GM12878 (cell line): Measurements from ENCODE around the gene CDC5L. TPM values are rescaled to one million over a fixed set of nuclear protein-coding genes. Genes with fewer than 3 reads are reported as not detected.

ENCODE experiments used
- CEBPB ChIP-seq, 2 experiments: fragments of 150-350 bp in 1 of 2; IDR thresholded peaks; 2 replicates each; pipeline ENCODE4 v1.6.1; 2012 to 2014; ENCODE audit warnings: low read depth in 2 of 2, low read length in 2 of 2, borderline replicate concordance in 1 of 2, inconsistent platforms in 1 of 2
- CUX1 ChIP-seq: IDR thresholded peaks from 2 replicates; pipeline ENCODE4 v1.6.1; 2012; ENCODE audit warnings: improper control_type of control experiment, low read depth, low read length; ENCODE audit not compliant: insufficient replicate concordance
- IRF3 ChIP-seq: fragments of 450-650 bp; IDR thresholded peaks from 2 replicates; pipeline ENCODE4 v1.6.1; 2014; ENCODE audit warnings: mild to moderate bottlenecking
- LARP7 ChIP-seq: fragments of 450-650 bp; IDR thresholded peaks from 2 replicates; pipeline ENCODE4 v1.6.1; 2017; ENCODE audit warnings: mild to moderate bottlenecking
- MLLT1 ChIP-seq: fragments of 450-650 bp; IDR thresholded peaks from 2 replicates; pipeline ENCODE4 v1.6.1; 2016; ENCODE audit warnings: mild to moderate bottlenecking
- NFYB ChIP-seq: IDR thresholded peaks from 2 replicates; pipeline ENCODE4 v1.6.1; 2011; ENCODE audit warnings: low read depth, mild to moderate bottlenecking, low read length, improper control_type of control experiment, moderate library complexity; ENCODE audit not compliant: insufficient read depth
- NR2C1 ChIP-seq: fragments of 450-650 bp; IDR thresholded peaks from 2 replicates; pipeline ENCODE4 v1.6.1; 2017; ENCODE audit warnings: antibody characterized with exemption, mild to moderate bottlenecking, moderate library complexity
- RB1 ChIP-seq: fragments of 450-650 bp; formaldehyde crosslinking; IDR thresholded peaks from 2 replicates; pipeline ENCODE4 v1.6.1; 2017; ENCODE audit warnings: mild to moderate bottlenecking, borderline replicate concordance
- RUNX3 ChIP-seq: IDR thresholded peaks from 2 replicates; pipeline ENCODE4 v1.6.1; 2012; ENCODE audit warnings: low read length, inconsistent platforms
- TARDBP ChIP-seq: IDR thresholded peaks from 2 replicates; pipeline ENCODE4 v1.6.1; 2016; ENCODE audit warnings: borderline replicate concordance
- ZBED1 ChIP-seq: IDR thresholded peaks from 2 replicates; pipeline ENCODE4 v1.6.1; 2016; ENCODE audit warnings: borderline replicate concordance
- ZBTB11 ChIP-seq: fragments of 450-650 bp; formaldehyde crosslinking; IDR thresholded peaks from 2 replicates; pipeline ENCODE4 v1.5.0; 2022; ENCODE audit warnings: mild to moderate bottlenecking, missing genetic modification characterization
- ZNF622 ChIP-seq: fragments of 450-650 bp; IDR thresholded peaks from 2 replicates; pipeline ENCODE4 v1.6.1; 2017; ENCODE audit warnings: mild to moderate bottlenecking, inconsistent platforms
- polyA plus RNA-seq, 11 experiments: library from polyadenylated mRNA; depleted of rRNA in 4 of 11; unstranded in 6 of 11; stranded (reverse) in 5 of 11; fragments of >200 nt; fragmentation: Nextera tagmentation in 4 of 11; fragmentation: Illumina TruSeq in 1 of 11; extraction: Ambion mirVana in 4 of 11; extraction: Trizol in 1 of 11; gene quantifications; 1 replicate in 1 of 11; 2 replicates in 10 of 11; pipeline versions ENCODE4 v1.2.1 to v1.2.3, GENCODE V29; 2011 to 2016; ENCODE audit warnings: inconsistent platforms in 2 of 11, missing spikeins in 2 of 11, low read depth in 1 of 11
- total RNA-seq, 4 experiments: library from RNA; depleted of rRNA in 3 of 4; stranded (reverse); fragments of >200 nt in 3 of 4; fragmentation: Illumina TruSeq in 1 of 4; extraction: Trizol in 1 of 4; gene quantifications; 2 replicates each; pipeline versions ENCODE4 v1.2.1 to v1.2.3, GENCODE V29; 2013 to 2021

The CDC5L gene
- total and polyA plus RNA-seq, 10 of the 15 experiments (the other 5 are each of a cell fraction or from before 2014, with no cell fraction given) = 13.2 to 29.4 (median 18.8) TPM

- TF ChIP-seq CUX1 = no peak
- TF ChIP-seq RB1 = no peak
- no peak for TF ChIP-seq IRF3
- no peak for TF ChIP-seq RUNX3
- TF ChIP-seq TARDBP = no peak
- TF ChIP-seq ZBTB11 (CRISPR knock-in tag) = no peak
- TF ChIP-seq NFYB = no peak
- TF ChIP-seq CEBPB (IDR thresholded peaks at IDR 0.05; ENCODE audit: borderline replicate concordance in 1 of 2, low read depth in 2 of 2, low read length in 2 of 2) = no peak
- no peak for TF ChIP-seq NR2C1
- TF ChIP-seq MLLT1 = no peak
- no peak for TF ChIP-seq ZBED1
- no peak for TF ChIP-seq ZNF622
- no peak for TF ChIP-seq LARP7
- TF ChIP-seq, all 136 proteins: peak for 0
Measured at GRCh38 chr6:44458551-44458950, 71.0 kb downstream of the CDC5L start (continued).
